Esophagus squamous epithelium (tissue), 5 donors: ENCODE measurements around the gene FNDC5. TPM values are rescaled to one million over a fixed set of nuclear protein-coding genes. Genes with fewer than 3 reads are reported as not detected.

Experiments used
- DNase-seq: peaks from one replicate; lab custom pipeline; 2025; lab: John Stamatoyannopoulos, UW
- H3K27ac ChIP-seq, 4 donors: fragments of 200-600 bp; sonication (generic); one replicate each; pipeline ENCODE4 v1.5.1; 2016 to 2019; ENCODE audit warnings: mild to moderate bottlenecking in 1 of 4
- H3K27me3 ChIP-seq, 4 donors: fragments of 200-600 bp; sonication (generic); 1 replicate in 3 of 4; 2 replicates in 1 of 4; pipeline versions ENCODE4 v1.5.1 to v1.6.0; 2017 to 2021; ENCODE audit warnings: antibody characterized with exemption in 1 of 4
- H3K36me3 ChIP-seq, 3 donors: fragments of 200-600 bp; sonication (generic); one replicate each; pipeline ENCODE4 v1.5.1; 2016 to 2019
- H3K4me1 ChIP-seq, 3 donors: fragments of 200-600 bp; sonication (generic); one replicate each; pipeline ENCODE4 v1.5.1; 2017 to 2019
- H3K4me3 ChIP-seq, 4 donors: fragments of 200-600 bp; sonication (generic); 1 replicate in 3 of 4; 2 replicates in 1 of 4; pipeline ENCODE4 v1.5.1; 2016 to 2019; ENCODE audit warnings: mild to moderate bottlenecking in 2 of 4, moderate library complexity in 1 of 4
- H3K9me3 ChIP-seq, 3 donors: fragments of 200-600 bp; sonication (generic); one replicate each; pipeline ENCODE4 v1.5.1; 2016 to 2019
- POLR2A ChIP-seq, 4 donors: fragments of 450-650 bp; IDR thresholded peaks; one replicate each; pipeline ENCODE4 v1.6.1; 2017; ENCODE audit warnings: antibody characterized with exemption in 4 of 4, mild to moderate bottlenecking in 4 of 4, moderate library complexity in 3 of 4
- WGBS, 2 donors: methylation state at CpG; one replicate each; pipeline ENCODE4 v1.1.5; 2018; 5-methylcytosine and 5-hydroxymethylcytosine counted together
- intact Hi-C: fragments of 100-400 bp; cut with DNase I; formaldehyde crosslinking; loops from one replicate; pipeline ENCODE4 v1.15.0; 2022
- total RNA-seq, 4 donors: library from RNA; depleted of rRNA; stranded (reverse); fragments of >200 nt; gene quantifications; one replicate each; pipeline ENCODE4 v1.1.0, GENCODE V29; 2016
- TF ChIP-seq, protein P1 (sequence below), 6 experiments: fragments of 450-650 bp in 4 of 6; fragments of 200-600 bp in 2 of 6; sonication (generic) in 2 of 6; IDR thresholded peaks; one replicate each; pipeline ENCODE4 v1.5.1; 2016 to 2019; ENCODE audit warnings: antibody characterized with exemption in 6 of 6, mild to moderate bottlenecking in 4 of 6, moderate library complexity in 4 of 6
- donor health status: DM: yes; HTN: yes; CAD: no.

FNDC5 gene
- total RNA-seq, 4 donors from 2014 or later: 0.44 to 0.76 TPM; not detected in 2

DNA sequence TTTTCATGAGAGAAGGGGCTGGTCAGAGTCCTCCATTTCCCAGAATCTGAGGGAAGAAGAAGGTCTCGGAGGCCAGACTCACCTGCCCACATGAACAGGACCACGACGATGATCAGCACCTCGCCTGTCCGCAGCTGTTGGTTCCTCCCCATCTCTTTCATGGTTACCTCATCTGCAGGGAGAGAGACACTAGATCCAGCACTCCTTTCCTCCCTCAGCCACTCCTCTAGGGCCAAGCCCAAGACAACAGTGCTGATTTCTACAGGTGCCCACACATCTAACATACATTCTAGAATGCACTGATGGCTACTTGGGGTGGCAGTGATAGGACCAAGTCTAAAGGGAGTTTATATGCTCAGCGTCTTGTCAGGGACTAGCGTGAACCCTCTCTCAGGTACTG, 3.0 kb downstream of the FNDC5 start:
- intact Hi-C loops: no loop called here
- TF ChIP-seq, protein P1, sequence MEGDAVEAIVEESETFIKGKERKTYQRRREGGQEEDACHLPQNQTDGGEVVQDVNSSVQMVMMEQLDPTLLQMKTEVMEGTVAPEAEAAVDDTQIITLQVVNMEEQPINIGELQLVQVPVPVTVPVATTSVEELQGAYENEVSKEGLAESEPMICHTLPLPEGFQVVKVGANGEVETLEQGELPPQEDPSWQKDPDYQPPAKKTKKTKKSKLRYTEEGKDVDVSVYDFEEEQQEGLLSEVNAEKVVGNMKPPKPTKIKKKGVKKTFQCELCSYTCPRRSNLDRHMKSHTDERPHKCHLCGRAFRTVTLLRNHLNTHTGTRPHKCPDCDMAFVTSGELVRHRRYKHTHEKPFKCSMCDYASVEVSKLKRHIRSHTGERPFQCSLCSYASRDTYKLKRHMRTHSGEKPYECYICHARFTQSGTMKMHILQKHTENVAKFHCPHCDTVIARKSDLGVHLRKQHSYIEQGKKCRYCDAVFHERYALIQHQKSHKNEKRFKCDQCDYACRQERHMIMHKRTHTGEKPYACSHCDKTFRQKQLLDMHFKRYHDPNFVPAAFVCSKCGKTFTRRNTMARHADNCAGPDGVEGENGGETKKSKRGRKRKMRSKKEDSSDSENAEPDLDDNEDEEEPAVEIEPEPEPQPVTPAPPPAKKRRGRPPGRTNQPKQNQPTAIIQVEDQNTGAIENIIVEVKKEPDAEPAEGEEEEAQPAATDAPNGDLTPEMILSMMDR (IDR thresholded peaks at IDR 0.05): no peak
- TF ChIP-seq POLR2A (IDR thresholded peaks at IDR 0.05): no peak
- Histone ChIP-seq H3K27ac (no peak overlapping the region), H3K36me3 (peaks cover 0 to 30% (median 0%) of the 10 kb centered on the region in 3 donors), H3K4me3 (no peak overlapping the region), H3K9me3 (no peaks in the 10 kb centered on the region), H3K27me3 (peaks cover 0 to 33% (median 4%) of the 10 kb centered on the region in 4 donors), H3K4me1 (peaks cover 8 to 31% (median 16%) of the 10 kb centered on the region in 3 donors)
- no peak for DNase-seq
- WGBS, 2 donors: 95 to 97% methylated on average over 7 of the region's 7 CpGs

DNA sequence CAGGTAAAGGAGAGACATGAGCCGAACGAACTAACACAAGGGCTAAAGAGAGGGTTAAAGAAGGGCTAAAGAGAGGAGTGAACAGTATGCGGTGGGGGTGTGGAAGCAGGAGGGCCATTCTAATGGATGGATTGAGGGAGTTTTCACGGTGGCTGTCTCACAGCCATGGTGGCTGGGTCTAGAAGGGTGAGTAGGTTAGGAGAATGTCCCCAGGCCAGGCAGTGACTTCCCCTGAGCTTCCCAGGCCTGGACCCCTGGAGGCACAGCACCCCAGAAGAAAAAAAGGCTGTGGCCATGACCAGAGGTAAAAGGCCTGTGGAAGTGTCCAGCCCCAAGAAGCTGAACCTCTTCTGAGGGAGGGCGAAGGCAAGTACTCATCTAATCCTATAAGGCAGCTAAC, 3.6 kb downstream of the FNDC5 start:
- 83 to 93% methylated on average over 4 to 5 of the region's 5 CpGs for WGBS, 2 donors
- Histone ChIP-seq H3K9me3 (no peaks in the 10 kb centered on the region), H3K36me3 (peaks cover 0 to 36% (median 0%) of the 10 kb centered on the region in 3 donors), H3K4me3 (no peak overlapping the region), H3K27ac (no peak overlapping the region), H3K27me3 (peaks cover 0 to 28% (median 4%) of the 10 kb centered on the region in 4 donors), H3K4me1 (peaks cover 5 to 28% (median 13%) of the 10 kb centered on the region in 3 donors)
- intact Hi-C loops: no loop called here
- no peak for DNase-seq
- no peak for TF ChIP-seq POLR2A (IDR thresholded peaks at IDR 0.05)
- TF ChIP-seq, protein P1 (IDR thresholded peaks at IDR 0.05): no peak

DNA sequence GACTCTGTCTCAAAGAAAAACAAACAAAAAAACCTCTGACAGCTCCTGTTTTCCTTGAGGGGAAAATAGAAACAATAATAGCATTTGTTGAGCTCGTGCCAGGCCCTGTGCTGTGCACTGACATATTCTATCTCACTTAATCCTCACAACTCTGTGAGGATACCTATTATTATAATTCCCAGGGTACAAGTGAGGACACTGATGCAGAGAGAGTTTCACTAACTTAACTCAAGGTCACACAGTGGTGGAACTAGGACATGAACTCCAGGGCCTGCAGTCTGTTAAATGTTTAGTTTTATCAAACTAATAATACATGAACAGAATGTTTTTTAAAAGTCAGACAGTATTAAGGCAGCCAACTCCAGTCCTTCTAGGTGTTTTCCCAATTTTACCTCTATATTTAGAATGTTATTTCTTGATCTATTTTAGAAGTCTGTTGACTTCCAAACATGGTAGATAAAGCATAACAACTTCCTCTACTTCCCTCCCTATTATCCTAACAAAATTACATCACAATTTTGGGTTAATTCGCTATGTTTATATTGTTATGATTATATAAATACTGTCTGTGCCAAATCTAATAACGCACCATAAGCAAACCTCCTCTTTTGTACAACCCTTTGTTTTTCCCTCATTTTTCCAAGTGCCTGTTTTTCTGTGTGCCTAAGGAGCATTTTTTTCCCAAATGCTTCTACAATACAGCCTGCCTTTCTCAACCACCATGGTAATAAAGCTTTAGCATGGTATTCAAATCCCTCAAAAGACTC, 4.9 kb downstream of the FNDC5 start:
- no peak overlapping the region for H3K4me3 ChIP-seq
- intact Hi-C loops: no loop called here
- peak overlapping the region in 1 of 4 donors; percentile 42 for H3K27ac ChIP-seq
- DNase-seq: no peak
- H3K4me1 ChIP-seq: peaks cover 0 to 27% (median 13%) of the 10 kb centered on the region in 3 donors
- WGBS, 2 donors: 51 to 53% methylated on average over 3 of the region's 3 CpGs
- H3K27me3 ChIP-seq: peaks cover 0 to 15% (median 2%) of the 10 kb centered on the region in 4 donors
- peaks cover 0 to 41% (median 0%) of the 10 kb centered on the region in 3 donors for H3K36me3 ChIP-seq
- TF ChIP-seq, protein P1 (IDR thresholded peaks at IDR 0.05): no peak
- TF ChIP-seq POLR2A (IDR thresholded peaks at IDR 0.05): no peak
- no peaks in the 10 kb centered on the region for H3K9me3 ChIP-seq

DNA sequence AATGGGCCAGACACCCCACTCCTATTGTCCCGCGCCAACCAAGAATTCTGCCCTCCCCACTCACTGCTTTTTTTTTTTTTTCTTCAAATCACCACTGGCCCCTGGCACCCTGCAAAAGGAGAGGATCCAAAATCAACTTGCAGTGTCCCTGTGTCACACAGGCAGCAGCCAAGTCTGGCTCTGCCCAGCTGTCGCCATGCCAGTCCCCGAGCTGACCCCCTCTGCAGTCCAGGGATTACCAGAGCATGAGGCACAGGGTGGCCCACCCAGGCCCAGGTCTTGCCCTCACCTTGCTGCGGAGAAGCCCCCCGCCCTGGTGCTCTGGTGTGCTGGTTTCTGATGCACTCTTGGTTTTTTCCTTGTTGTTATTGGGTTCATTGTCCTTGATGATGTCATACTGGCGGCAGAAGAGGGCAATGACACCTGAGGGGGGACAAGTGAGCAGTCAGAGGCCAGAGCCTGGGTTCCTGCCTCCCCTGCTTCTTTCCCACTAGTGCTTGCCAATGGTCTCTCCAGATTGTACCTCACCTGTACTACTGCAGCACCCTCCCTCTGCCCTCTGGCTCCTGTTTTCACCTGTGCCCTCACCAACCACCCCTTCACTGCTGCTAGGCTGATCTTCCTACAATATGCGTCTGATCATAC, 6.2 kb downstream of the FNDC5 start:
- DNase-seq: no peak
- intact Hi-C loops: no loop called here
- 93 to 100% methylated on average over 3 to 8 of the region's 8 CpGs for whole genome bisulfite sequencing, 2 donors

More for the DNA sequence above, 6.2 kb downstream of the FNDC5 start:
- Histone ChIP-seq H3K9me3 (no peaks in the 10 kb centered on the region), H3K36me3 (peaks cover 0 to 45% (median 0%) of the 10 kb centered on the region in 3 donors), H3K27me3 (peaks cover 0 to 3% (median 0%) of the 10 kb centered on the region in 4 donors), H3K27ac (no peak overlapping the region), H3K4me3 (no peak overlapping the region), H3K4me1 (peaks cover 0 to 19% (median 8%) of the 10 kb centered on the region in 3 donors)
- TF ChIP-seq, protein P1 (IDR thresholded peaks at IDR 0.05): no peak
